ENCODE data around the gene NTSR2.

NTSR2 gene

DNA sequence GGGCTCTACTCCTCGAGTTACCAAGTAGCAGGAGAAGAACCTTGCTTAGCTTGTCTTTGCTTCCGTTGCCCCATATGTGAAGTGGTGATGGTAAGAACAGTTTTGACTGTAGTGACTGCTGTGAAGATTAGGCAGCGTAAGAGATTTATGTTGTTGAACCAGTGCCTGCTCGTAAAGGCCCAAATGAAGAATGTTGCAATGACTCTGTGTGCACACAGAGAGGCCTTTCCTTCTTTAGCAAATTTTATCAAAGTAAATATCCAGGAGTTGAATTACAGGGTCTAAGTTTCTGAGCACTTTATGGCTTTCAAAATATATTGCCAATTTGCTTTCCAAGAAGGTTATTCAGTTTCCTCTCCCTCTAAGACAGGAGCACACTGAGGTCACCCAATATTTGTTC is 14.5 kb downstream of the NTSR2 start:
- no peak for DNase-seq

DNA sequence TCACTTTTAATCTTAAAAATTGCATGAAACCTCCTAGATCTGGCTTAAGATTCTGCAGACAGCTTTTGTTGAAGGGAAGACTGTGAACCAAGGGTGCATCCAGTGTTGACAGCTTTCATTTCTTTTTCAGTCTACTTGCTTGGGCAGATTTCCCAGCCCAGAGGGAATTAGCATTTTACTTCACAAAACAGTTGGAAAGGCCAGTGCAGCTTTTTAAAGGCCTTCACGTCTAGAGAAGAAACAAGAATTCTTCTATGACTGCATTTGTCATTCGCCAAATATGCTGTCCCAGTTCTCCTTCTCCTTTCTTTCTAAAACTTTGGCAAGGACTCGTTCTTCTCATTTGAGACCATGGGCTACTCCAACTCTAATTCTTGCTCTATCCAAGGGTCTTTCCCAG is 17.4 kb downstream of the NTSR2 start:
- DNase-seq = no peak

DNA sequence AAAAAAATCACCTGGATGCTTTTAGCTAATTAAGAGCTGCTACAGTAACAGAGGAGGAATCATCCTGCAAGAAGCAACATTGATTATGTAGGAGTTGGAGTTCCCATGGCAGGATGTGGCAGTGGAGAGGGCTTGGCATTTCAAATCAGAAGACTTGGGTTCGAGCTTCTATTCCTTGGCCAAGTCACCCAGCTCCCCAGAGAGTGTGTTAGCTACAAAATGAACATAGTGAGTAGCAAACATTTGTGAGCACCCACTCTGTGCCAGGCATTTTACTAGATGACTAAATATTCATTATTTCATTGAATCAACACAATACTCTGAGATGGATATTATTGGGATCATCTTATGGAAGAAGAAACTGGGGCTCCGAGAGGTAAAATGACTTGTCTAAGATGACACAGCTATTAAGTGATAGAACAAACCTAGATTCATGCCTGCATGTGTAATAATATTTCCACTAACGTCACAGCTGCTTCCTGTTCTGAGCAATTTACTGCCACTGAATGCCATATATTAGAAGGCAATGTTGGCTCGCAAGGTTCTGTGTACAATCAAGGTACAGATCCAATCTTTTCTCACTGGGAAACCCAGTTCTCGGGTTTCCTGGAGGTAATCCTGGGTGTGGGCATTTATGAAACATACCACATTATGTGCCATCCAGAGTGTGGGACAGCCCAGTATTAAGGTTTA is 18.0 kb downstream of the NTSR2 start:
- no peak for DNase-seq

DNA sequence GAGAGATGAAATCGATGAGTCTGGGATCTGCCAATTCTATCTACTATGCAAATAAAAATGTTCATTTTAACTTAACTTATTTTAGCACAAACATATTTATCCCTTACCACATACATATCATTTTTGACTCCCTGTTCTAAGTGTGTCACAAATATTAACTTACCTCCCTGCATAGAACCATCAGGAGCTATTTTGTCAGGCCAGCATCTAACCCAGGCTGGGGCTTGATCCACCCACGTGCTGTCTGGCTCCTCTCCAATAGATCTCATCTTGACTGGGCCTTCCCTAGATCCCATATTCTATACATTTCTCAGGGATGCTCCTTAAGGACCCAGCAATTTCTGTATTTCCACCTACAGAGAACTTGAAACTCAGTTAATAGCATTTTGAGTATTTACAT is 20.9 kb downstream of the NTSR2 start:
- no peak for DNase-seq

DNA sequence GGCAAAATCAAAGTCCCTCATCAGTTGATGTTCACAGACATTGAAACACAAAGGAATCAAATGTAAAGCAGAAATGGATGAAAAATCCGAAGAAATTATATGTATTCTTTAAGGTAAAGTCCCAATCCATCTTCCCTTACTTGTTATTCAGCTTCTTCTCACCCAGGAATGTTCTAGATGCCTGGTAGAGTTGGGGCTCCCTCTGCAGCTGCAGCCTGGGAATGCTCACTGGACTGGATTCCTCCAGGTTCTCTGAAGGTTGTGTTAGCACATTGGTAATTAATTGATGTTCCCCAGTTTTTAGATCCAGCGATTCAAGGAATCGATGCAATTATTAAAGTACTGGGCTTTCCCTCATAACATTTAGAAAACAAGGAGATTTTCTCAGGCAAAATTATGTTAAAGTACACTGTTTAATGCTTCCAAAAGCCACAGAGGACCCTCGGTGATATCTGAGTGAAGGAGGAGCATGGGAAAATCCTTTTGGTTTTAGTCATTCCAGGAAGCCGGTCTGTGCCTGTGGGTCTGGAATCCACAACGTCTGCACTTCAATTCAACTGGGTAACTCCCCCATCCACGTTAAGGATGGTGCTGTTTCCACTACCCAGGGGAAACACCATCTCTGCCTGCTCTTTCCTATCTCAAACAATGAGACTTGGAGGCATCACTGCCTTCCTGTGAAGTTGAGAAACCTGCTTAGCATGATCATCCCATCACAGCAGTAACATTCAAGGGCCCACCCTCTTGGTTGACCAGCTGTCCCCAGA is 22.0 kb downstream of the NTSR2 start:
- no peak for DNase-seq

DNA sequence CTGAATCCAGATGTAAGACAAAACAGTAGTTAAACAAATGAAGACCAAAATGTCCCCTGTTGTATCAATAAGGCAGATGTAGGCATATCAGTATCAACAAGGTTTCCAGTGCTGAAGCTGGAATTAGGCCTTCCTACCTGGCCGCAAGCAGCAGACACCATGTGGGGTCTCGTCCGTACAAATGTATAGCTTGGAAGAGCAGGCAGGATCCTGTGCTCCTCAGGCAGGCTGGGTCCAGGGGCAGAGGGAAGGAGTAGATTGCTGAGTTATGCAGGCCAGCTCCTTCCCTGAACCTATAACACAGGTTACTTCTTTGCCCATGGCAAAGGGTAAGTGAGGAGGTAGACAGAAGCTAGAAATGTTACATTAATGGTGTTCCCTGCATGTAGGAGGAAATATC is 23.5 kb downstream of the NTSR2 start:
- DNase-seq = no peak

DNA sequence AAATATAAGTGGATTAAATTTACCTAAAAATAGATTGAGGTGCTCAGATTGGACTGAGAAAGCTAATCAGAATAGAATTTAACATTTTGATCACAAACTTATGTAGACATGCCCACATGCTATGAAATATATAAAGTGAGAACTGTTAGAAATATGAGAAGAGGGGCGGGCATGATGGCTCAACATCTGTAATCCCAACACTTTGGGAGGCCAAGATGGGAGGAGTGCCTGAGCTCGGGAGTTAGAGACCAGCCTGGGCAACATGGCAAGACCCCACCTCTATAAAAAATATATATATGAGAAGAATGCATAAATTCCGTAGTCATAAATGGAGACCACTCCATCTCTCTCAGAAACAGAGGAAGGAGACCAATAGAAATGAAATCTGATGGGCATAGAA is 25.7 kb downstream of the NTSR2 start:
- DNase-seq = no peak

DNA sequence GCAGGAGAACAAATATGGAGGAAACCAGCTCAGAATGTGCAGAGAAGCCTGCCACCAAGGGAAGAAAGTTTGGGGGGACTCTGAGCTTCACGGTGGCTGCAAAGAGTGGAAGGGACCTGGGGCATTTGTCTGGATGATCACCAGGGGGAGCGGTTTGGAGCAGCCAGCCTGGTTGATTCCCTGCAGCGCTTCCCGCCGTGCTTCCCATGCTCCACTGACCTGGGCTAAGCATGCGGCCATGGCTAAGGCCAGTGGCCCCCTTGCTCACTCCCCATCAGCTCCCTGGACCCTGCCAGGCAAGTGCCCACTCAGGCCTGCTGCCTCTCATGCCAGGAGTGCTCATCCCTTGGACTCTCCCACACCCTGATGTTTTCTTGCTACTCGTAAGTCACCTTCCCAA is 27.0 kb downstream of the NTSR2 start:
- no peak for DNase-seq

DNA sequence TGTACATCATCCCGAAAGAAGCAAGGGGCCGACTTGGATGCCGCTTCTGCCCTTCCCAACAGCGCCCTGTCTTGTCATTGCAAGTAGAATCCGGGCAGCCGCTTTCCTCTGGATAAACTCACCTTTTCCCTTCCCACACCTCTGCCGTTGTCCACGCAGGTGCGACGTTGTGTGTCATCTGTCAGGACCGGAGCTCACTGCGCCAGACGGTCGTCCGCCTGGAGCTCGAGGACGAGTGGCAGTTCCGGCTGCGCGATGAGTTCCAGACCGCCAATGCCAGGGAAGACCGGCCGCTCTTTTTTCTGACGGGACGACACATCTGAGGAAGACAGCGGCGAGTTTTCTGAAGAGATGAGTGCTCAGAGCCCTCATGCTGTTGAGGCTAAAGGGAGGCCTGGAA is 29.9 kb downstream of the NTSR2 start:
- no peak for DNase-seq

DNA sequence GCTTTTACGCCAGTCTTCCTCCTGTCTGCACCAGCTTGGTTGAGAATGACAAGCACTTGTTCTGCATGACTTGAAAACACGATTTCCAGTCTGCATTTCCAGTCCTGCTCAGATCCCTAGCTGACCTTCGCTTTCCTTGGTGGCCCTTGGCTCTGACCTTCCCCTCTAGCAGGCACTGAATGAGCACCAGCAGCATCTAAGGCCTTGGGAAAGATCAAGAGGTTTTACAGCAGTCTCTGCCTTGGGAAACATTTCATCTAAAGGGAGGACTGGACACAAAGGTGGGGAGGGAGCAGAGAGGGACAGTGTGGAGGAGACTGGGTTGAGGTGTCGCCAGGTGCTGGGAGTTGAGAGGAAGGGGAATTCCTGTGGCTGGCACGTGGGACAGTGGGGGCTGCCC is 30.5 kb downstream of the NTSR2 start:
- no peak for DNase-seq

DNA sequence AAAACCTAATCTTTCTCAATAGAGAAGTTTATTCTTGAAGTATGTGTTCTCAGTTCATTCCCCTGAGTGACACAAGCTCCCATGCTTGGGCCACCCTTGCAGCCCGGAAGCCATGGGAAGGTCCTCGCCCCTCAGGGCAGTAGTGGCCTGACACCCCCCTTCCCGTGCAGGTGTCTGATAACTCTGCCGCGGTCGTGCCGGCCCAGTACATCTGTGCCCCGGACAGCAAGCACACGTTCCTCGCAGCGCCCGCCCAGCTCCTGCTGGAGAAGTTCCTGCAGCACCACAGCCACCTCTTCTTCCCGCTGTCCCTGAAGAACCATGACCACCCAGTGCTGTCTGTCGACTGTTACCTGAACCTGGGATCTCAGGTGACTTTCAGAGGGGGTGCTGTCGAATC is 32.4 kb downstream of the NTSR2 start:
- DNase-seq = no peak

DNA sequence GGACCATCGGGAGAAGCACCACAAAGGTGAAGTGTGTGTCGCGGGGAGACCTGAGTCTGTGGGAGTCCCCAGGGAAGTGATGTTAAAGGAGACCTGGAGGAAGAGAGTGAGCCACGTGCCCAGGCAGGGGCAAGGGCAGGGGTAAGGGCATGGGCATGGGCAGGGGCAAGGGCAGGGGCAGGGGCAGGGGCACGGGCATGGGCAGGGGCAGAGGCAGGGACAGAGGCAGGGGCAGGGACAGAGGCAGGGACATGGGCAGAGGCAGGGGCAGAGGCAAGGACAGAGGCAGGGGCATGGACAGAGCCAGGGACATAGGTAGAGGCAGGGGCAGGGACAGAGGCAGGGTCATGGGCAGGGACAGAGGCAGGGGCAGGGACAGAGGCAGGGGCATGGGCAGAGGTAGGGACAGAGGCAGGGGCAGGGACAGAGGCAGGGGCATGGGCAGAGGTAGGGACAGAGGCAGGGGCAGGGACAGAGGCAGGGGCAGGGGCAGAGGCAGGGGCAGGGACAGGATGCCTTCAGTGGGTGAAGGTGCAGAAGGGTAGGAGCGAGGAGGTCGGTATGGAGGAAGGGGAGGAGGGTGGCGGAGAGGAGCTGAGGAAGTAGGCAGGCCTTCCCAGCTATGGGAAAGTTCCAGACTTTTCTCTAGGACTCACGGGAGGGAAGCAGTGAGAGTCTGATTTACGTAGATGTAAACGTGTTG is 33.3 kb downstream of the NTSR2 start:
- no peak for DNase-seq

DNA sequence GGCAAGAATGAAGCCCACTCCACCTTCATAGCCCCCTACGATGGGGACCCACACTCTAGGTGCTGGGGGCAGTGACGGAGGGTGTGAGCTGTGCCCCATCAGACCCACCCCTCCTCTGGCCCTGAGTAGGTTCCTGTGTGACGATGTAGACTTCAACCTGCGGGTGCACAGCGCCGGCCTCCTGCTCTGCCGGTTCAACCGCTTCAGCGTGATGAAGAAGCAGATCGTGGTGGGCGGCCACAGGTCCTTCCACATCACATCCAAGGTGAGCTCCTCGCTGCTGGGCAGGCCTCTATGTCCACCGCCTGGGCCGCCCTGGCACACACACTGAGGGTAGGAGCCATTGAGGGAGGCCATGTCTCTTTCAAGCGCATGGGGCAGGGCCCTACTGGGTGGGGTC is 34.9 kb downstream of the NTSR2 start:
- no peak for DNase-seq

DNA sequence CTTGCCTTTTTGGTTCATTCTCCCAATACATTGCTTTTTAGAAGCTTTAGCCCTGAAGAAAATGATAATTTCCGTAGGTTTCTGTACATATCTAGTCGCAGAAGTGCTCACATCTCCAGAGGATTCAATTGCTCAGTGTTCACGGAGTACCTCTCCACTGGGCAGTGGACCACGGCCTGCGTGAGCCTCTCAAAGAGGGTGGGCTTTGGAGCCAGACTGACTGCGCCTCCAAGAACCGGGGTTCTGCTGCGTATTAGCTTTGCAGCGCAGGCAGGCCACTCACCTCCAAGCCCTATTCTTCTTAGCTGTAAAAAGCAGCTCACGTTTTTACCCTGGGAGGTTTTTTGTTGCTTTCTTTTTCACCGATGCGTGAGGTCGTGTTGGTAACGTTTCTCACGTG is 35.4 kb downstream of the NTSR2 start:
- DNase-seq = no peak

DNA sequence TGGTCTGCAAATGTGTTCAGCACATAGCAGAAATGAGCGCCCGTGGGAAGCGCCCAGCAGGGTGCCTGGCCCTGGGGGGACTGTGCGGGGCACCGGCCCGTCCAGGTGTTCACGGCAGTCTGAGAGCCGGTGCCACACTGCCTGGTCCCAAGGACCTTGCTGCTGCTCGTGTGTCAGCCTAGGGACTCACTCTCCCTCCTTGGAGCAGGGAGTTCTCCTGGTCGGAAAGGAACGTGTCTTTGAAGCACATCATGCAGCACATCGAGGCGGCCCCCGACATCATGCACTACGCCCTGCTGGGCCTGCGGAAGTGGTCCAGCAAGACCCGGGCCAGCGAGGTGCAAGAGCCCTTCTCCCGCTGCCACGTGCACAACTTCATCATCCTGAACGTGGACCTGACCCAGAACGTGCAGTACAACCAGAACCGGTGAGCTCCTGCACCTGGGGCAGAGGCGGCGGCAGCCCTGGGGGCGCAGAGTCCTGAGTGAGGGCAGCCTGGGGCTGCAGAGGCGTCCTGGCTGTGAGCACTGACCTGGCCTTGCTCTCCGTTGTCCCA is 36.0 kb downstream of the NTSR2 start:
- DNase-seq = no peak

DNA sequence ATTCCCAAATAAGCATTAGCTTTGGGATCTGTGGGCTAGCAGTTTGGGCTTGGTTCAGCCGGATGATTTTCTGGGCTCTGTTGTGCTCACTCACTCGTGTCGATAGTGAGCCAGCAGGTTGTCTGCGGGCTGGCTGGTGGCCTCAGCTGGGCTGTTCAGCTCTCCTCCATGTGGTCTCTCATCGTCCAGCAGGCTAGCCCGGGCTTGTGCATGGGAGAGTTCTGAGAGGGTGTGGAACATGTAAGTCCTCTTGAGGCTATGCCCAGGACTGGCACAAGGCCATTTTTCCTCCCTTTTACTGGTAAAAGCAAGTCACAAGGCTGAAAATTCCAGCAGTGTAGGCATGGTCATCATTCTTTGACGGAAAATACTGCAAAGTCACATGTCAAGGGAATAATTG is 38.5 kb downstream of the NTSR2 start:
- DNase-seq = no peak

DNA sequence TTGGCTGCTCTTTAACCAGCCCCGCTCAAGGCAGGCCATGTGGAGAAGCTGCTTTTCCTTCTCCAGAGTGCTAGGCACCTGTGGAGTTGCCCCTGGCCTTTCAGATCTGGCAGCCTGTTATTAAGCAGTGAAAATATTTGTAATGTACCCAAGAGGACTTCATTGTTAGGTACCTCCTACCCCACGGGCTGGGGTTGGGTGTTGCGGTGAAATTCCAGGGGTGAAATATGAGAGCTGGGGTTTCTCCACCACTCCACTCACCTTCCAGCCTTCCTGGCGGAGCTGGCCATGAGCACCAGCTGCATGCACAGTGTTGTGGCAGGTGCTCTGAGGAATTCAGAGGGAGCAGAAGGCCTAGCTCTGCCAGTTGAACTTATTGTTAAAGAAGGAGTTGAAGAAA is 39.1 kb downstream of the NTSR2 start:
- DNase-seq = no peak

DNA sequence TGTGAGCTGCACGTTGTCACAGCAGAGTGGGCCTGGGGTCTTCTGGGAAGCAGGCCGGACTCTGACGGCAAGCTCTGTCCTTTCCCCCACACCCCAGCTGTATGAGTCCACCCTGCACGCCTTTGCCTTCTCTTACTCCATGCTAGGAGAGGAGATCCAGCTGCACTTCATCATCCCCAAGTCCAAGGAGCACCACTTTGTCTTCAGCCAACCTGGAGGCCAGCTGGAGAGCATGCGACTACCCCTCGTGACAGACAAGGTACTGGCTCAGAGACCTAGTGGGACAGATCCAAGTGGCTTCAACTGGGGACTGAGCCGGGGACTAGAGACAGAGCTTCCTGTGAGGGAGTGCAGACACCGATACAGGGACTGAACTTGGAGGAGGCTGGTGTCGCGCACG is 40.1 kb downstream of the NTSR2 start:
- DNase-seq = no peak

DNA sequence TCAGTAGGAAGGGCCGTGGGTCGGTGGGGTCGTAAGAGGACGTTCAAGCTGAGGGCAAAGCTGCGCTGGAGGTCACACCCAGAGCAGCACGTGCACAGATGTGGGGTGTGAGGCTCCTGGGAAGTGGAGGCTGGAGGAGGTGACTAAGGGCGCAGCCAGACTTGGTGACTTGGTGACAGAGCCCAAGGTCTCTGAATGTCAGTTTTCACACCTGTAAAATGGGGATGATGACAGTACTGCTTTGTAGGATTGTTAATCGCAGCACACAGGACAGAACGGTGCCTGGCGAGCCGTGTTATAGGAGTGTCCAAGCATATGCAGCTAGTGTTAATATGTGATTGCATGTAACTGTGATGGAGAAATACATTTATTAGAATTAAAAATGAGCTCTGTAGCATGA is 40.8 kb downstream of the NTSR2 start:
- no peak for DNase-seq

DNA sequence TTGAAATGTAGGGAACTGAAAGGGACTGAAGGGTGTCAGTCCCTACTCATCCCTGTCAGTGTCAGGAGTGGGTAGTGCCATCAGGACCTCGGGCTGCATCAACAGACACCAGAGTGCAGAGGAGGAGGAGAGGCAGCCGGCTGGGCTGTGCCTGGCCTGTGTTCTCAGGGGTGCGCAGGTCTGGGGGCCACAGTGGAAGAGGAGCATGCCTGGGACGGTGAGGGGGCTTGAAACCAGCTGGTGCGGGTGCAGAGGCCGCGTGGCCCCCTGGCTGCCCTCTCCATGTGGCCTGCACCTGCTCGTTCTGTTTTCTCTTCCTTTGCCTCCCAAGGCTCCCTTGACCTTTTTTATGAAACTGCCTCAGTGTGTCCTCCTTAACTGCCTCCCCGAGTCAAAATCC is 41.3 kb downstream of the NTSR2 start:
- no peak for DNase-seq

DNA sequence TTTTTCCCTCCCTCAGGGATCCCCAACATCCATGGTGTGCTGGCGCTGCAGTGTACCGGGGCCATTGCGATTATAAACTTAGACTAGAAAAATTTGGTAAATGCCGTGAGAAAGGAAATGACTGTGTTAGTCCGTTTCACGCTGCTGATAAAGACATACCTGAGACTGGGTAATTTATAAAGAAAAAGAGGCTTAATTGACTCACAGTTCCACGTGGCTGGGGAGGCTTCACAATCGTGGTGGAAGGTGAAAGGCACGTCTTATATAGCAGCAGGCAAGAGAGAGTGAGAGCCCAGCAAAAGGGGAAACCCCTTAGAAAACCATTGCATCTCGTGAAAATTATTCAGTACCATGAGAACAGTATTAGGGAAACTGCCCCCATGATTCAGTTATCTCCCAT is 44.3 kb downstream of the NTSR2 start:
- no peak for DNase-seq

DNA sequence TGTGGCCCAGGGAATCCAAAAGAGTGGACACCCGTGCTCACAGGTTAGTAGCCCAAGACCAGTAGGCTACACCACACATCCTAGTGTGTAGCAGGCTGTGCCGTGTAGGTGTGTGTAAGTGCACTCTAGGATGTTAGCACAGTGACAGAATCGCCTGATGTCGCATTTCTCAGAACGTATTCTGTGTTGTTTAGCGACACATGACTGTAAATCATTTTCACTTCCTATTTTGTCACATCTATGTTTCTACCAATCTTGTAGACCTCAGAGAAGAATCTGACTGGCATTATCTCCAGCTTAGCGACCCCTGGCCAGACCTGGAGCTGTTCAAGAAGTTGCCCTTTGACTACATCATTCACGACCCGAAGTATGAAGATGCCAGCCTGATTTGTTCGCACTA is 45.1 kb downstream of the NTSR2 start:
- DNase-seq = no peak

DNA sequence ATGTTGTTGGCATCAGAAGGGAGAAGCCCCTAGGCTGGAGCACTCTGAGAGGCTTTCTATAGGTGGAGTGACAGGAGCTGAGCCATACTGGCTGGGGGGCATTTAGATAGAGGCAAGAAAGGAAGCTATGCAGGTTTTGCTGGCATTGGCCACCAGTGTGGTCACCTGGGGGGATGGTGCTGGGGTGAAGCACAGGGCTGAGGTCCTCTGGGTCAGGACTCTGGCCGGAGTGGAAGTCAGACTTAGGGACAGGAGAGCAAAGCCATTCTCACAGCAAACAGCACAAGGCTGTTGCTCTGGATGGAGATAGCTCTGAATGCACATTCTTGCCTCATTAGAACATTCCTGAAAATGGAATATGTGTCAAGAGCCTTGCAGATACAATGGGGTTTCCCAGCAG is 47.4 kb downstream of the NTSR2 start:
- DNase-seq = no peak

DNA sequence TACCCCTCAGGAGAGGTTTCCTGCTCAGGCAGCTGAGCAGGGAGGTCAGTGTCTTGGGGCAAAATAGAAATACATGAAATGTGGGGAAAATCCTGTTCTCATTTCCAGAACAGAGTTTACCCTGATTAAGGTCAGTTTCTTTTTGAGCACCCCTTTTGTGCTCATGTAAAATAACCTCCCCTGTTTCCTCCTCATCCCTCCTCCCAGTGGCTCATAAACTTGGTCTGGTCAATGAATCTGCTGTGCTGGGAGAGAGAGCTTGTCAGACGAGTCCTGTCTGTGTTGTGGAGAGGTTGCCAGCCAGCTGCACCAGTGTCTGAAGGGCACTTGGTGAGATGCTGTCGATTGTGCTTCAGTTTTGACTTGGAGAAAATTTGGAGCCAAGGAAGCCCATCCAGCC is 48.6 kb downstream of the NTSR2 start:
- DNase-seq = no peak
